COLO668 (cell line): ENCODE measurements around the gene DDX49.
"Not testable (repeated sequence)": the region's sequence is repeated elsewhere in the genome, so short reads cannot be mapped to it uniquely, and the experiment has no call there.

ENCODE experiments used
- DNase-seq: peaks from one replicate; lab custom pipeline; 2025; ENCODE audit not compliant: unreplicated experiment; lab: John Stamatoyannopoulos, UW

DDX49 gene

DNA sequence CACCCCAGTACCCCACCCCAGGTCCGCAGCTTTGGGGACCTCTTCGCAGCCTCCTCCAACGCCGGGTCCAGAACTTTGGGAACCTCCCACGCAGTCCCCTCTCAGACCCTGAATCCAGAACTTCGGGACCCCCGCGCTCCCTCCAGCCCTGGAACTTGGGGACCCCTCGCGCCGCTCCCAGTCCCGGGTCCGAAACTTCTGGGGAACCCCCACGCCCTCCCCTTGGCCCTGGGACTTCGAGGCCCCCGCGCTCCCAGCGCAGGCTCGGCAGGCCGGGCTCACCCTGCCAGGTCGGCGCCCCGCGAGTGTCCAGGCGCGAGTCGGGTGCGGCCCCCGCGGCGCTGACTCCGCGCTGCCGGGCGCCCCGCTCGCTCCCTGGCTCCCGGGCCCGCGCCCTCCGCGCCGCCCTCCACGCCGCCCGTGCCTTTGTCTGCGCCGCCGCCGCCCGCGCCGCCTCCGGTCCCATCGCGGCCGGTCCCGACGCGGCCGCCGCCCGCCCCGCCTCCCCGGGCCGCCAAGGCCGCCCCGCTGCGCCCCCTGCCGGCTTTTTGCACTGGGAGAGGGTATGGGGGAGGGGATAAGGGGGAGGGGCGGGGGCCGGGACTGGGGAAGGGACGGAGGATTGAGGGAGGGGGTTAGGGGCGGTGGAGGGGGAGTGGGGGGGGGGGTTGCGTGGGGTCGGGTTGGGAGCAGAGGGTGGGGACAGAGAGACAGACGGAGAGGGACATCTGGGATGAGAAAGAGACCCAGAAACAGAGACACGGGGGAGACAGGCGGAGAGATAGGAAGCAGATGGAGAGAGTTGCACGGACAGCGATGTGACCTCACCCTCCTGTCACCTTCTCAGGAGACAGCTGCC, 21.5 kb downstream of the DDX49 start, which contains the start of gene HOMER3:
Gene HOMER3 (minus strand): TSS at position 449 of the 859 bp plus-strand sequence. CDS start 2,235 bp downstream, outside the sequence.
- peak; percentile 64 for DNase-seq

DNA sequence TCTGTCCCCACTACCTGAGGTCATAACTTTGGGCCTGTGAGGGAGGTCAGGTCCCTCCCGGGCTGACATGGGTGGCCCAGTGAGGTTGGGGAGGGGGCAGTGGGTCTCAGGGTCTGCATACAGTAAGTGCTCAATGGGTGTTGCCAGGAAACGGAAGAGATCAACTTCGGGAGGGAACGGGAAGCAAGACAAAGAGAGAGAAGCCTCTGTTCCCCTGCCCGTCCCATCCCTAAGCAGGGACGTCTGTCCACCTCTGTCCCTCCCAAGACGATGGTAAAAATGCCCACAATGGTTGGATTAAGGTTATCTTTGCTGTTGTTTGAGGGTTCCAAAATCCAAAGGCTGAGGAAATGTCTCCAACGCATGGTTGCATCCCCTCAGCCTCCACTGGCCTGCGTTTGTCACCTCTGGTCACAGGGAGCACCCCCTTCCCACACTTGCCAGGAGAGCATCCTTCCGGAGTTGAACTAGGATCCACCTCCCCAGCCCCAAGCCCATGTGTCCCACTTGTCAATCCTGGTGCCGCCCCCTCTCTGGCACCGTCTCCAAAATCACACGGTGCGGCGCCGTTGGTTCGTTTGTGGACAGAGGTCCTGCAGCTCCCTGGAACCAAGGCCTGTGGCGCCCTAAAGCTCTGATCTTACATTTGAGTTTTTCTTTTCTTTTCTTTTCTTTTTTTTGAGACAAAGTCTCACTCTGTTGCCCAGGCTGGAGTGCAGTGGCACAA, 22.3 kb downstream of the DDX49 start:
- DNase-seq: no peak

DNA sequence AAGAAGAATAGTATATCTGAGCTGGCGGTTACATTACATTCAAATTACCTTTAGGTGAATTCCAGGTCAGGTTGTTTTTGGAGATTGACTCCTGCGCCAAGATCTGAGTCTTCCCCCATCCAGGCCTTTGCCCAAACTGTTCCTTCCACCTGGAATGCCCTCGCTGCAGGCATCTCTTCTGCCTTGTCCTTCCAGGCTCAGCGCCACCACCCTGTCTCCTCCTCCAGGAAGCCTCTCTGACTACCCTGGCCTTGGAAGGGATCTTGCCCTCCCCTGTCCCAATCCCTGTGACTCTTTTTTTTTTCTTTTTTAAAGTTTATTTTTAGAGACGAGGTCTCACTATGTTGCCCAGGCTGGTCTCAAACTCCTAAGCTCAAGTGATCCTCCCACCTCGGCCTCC, 23.2 kb downstream of the DDX49 start:
- DNase-seq: no peak

DNA sequence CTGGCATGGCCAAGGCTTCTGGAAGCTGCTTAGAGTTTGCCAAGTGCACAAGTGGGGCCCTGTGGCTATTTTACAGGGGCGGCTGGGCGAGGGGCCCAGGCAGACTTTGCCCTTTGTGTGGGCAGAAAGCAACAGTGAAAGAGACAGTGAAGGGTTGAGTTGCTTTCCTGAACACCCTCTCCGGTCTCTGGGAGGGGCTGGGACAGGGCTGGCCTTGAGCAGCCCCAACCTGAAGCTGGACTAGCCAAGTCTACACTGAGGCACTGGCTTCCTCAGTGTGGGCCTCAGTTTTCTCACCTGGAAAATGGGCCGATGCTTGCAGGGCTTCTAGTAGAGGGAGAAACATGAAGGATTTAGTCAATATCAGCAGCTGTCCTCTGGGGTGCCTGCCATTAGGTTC, 23.9 kb downstream of the DDX49 start:
- DNase-seq: no peak

DNA sequence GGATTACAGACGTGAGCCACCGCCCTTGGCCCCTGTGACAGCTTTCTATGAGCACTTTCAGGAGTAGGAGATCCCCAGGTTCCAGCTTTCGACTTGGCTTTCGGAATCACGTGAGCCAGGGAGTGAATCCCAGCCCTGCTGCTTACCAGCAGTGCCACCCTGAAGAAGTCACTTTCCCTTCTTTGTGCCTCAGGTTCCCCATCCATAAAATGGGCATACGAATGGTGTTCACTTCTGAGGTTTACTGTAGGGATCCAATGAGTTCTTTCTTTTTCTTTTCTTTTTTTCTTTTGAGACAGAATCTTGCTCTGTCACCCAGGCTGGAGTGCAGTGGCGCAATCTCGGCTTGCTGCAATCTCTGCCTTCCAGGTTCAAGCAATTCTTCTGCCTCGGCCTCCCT, 25.8 kb downstream of the DDX49 start:
- no peak for DNase-seq

DNA sequence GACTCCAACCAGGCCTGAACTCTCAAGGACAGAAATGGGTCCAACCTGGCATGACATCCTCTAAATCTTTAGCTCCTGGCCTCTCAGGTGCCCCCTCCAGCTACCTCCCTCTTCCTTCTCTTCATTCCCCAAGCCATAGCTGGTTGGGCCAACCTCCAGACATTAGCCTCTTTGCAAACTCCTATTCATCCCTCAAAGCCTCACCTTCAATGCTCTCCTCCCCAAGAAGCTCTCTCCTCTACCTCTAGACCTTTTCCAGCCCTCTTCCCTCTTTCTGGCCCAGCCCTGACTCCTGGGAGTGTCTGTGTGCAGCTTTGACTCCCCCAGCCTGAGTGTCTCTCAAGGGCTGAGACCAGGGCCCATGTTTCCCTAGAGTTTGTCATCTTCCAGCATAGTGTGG, 26.8 kb downstream of the DDX49 start:
- DNase-seq: no peak

DNA sequence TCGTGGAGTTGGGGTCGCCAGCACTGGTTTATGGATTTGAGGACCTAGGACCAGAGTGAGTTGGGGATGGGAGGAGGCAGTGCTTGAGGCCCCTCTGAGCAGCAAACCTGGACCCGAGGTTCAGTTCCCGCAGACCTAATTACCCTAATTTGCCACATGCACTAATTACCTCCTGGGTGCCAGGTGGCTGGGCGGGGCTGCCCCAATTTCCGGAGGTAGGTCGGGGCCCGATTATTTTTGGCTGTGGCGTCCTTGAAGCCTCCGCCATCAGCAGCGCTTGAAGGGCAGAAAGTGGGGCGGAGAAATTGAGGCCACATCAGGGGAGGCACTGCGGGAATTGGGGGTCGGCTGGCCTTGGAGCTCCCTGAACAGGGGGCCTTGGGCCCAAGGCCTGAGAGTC, 27.4 kb downstream of the DDX49 start:
- no peak for DNase-seq

DNA sequence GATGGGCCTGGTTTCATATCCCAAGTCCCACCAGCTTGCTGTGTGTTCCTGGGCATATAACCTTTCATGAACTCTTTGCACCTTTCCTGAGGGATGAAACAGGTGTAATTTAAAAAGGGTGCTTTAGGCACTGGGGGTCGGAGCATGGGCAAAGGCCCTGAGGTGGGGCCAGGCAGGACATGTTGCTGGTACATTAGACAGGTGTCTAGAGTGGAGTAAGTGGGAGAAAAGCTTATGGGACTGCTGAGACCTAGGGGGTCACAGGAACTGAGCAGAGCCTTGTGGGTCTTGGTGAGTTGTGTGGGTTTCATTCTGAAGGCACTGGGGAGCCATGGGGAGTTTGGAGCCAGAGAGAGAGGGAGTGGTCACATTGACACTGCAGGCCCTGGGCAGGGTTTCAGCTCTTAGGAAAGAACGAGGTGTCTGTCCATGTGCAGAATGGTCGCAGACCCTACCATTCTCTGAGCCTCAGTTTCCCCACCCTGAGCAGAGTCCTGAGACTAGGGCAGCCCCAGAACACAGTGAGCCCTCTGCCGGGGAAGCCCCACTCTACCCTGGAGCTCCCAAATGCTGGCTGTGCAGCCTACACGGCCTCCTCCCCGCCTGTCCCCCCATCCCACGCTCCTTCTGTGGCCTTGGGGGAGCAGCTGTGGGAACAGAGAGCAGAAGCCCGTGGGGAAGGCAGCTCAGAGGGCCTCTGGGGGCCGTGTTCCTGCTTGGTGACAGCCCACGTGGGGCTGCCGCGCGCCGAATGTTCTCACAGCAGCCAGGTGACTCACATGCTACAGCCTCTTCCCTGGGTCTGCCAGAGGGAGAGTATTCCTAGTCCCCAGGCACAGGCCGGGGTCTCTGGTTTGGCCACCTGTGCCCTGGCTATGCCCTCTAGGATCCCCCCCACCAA, 28.8 kb downstream of the DDX49 start:
- DNase-seq: no peak

DNA sequence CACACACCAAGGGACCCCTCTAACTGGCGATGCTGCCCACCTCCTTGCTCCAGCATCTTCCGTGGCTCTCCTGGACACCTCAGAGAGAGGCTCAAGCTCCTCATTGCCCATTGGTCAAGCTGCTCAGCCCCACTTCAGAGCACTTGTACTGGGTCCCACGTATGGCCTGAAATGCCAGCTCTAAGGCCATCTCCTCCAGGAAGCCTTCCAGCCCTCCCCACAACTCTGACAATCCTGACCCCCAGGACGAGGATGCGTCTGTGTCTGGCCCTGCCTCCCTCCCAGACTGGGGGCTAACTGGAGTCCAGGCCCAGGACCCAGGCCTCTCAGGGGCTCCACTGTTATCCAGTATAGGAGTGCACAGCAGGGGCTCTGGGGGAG, 29.5 kb downstream of the DDX49 start:
- DNase-seq: no peak

DNA sequence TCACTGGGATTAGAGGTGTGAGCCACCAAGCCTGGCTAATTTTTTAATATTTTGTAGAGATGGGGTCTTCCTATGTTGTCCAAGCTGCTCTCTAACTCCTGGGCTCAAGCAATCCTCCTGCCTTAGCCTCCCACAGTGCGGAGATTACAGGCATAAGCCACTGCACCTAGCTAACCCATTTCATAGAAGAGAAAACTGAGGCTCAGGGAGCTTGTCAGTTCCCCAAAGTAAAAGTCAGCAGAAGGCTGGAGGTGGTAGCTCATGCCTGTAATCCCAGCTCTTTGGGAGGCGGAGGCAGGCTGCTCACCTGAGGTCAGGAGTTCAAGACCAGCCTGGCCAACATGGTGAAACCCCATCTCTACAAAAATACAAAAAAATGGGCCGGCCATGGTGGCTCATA, 30.3 kb downstream of the DDX49 start:
- DNase-seq: no peak

DNA sequence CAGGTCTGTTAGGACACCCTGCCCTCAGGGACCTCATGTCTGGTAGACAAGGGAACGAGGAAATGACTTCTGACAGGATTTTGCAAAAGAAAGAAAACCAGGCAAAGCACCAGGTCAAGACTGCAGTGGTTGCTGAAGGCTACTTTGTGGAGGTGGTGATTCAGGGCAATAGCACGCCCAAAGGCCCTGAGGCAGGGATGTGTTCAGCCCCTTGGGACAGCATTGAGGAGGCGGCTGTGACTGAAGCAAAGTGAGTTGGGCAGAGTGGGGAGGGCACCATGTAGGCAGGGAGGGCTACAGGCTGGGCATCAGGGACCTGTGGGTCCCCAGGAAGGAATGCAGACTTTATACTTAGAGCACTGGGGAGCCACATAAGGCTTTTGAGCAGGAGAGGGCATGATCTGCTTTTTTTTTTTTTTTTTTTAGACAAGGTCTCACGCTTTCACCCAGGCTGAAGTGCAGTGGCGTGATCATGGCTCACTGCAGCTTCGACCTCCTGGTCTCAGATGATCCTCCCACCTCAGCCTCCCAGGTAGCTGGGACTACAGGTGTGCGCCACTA, 32.3 kb downstream of the DDX49 start:
- no peak for DNase-seq

DNA sequence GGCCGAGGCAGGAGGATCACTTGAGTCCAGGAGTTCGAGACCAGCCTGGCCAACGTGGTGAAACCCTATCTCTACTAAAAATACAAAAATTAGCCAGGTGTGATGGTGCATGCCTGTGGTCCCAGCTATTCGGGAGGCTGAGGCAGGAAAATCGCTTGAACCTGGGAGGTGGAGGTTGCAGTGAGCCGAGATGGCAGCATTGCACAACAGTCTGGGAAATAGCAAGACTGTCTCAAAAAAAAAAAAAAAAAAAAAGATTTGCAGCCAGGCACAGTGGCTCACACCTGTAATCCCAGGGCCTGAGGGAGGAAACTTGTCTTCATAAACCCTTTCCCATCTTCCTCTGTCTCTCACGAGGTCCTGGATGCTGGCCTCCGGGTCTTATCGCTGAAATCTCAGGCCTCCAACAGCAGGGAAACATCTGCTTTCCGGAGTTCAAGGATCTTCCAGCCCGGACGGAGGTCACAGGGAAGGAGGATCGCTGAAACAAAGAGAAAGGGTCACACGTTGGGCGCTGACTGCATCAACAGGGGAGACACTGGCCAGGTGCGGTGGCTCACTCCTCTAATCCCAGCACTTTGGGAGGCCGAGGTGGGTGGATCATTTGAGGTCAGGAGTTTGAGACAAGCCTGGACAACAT, 33.0 kb downstream of the DDX49 start:
- DNase-seq: not testable (repeated sequence)

DNA sequence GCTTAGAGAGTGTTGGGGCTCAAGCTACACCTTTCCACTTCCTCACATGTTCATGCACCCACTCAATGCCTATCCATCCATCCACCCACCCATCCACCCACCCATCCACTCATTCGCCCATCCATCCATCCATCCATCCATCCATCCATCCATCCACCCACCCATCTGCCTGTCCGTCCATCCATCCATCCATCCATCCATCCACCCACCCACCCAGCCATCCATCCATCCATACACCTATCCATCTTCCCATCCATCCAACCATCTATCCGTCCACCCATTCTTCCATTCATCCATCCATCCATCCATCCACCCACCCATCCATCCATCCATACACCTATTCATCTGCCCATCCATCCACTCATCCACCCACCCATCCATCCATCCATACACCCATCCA, 34.6 kb downstream of the DDX49 start:
- no peak for DNase-seq

DNA sequence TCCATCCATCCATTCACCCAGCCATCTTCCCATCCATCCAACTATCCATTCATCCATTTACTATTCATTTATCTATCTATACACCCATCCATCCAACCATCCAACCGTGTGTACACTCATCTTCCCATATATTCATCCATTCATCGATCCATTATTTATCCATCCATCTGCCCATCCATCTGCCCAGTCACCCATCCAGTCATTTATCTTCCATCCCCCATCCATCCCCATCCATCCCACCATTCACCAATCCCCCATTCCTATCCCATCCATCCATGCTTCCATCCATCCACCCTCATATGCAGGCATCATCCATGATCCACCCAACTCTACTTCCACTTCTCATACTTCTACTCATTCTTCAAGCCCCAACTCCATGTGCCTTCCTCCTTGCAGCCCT, 35.5 kb downstream of the DDX49 start:
- no peak for DNase-seq

DNA sequence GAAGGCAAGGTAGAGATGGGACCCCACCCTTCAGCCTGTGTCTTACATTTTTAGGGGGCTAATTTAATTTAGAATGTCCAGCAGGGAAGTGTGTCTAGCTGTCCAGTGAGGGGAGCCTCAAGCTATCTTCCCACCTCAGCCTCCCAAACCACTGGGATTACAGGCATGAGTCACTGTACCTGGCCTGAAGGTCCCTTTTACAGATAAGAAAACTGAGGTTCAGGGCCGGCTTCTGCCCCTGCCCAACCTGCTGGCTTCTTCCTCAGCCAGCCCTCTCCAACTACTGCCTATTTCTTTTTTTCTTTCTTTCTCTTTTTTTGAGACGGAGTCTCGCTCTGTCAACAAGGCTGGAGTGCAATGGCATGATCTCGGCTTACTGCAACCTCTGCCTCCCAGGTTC, 40.9 kb downstream of the DDX49 start:
- DNase-seq: no peak

DNA sequence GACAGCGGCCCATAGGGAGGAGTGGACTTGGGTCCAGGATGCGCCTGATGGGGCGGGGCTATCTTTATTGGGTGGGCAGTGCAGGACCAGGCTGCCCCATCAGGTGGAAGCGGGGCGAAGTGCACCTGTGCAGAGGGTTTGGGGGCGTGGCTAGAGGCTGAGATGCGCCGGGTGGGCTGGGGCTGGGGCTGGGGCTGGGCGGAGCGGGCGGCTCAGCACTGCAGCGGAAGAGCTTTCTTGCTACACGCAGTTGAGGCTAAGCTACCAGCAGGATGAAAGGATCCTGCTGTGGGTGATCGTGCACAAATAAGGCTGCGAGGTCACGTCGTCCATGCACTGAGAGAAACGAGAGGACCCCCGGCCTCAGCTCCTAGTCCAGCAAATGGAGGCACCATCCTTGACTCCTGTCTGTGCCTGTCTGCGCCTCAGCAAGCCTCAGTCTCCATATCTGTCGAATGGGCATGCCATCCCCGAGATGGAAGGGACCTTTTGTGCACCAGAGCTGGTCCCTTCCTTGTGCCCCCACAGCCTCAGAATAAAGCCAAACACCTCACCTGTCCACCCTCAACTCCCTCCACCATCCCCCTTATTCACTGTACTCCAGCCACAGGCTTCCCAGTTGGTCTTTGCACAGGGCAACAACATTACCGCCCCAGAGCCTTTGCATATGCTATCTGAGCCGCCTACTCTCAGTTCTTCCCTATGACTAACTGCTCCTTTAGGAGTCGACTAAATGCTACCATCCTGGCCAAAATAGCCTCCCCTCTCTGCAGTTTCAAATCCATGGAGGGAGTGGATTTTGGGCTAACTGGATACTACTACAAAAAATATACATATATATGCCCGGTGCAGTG, 42.5 kb downstream of the DDX49 start:
- DNase-seq: peak; percentile 20

DNA sequence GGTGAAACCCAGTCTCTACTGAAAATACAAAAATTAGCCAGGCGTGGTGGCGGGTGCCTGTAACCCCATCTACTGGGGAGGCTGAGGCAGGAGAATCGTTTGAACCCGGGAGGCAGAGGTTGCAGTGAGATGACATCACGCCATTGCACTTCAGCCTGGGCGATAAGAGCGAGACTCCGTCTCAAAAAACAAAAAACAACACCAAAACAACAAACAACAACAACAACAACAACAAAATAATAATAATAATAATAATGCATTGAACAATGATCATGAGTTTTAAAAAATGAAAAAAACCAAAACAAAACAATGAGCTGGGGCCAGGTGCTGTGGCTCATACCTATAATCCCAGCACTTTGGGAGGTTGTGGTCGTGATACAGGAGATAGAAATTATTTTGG, 44.6 kb downstream of the DDX49 start:
- no peak for DNase-seq

DNA sequence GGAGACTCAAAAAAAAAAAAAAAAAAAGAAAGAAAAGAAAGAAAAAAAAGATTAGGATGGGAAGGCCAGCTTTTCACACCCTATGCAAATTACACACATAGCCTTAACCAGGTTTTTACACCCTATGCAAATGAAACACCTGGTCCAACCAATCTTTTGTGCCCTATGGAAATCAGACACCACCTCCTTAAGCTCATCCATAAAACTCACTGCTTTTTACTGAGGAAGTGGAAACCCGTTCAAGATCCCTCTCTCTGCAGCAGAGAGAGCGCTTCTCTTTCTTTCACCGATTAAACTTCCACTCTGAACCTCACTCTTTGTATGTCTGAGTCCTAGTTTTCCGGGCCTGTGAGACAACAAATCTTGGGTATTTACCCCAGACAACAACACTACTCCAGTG, 46.8 kb downstream of the DDX49 start:
- no peak for DNase-seq

DNA sequence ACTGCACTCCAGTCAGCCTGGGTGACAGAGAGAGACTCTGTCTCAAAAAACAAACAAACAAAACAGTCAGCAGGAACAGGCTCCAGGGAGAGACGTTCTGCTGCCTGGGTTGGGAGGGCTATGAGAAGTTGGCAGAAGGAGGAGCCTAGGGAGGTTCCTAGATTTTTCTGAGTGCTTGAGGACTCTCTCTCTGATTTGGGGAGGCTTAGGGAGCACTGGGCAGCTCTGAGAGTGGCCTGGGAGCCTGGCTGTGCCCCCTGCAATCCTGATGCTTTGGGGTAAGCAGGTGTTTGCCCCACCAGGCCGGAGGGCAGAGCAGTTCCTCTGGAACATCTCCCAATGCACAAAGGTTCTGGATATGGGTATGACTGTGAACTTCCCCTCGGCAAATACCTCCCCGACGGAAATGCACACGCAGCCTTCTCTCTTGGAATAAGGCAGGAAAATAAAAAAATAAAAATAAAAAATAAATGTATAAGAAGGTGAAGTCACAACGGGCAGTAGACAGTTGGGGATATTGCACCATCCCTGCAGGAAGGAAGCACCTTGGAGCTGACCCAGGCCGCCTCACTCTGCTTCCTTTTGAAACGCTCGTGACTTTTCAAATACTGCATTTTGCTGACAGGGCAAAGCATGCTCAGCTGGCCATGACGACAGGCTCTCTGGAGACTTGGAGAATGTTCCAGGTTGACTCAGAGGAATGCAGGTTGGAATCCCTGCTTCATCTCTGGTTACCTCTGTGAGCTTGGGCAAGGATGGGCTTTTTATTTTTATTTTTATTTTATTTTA, 48.0 kb downstream of the DDX49 start:
- DNase-seq: no peak
